Measurements from ENCODE around the gene ETV3.

GRCh38 chr1:157181258-157181657, 43.1 kb upstream of the ETV3 start:
- TF ChIP-seq CTCF (conservative IDR thresholded peaks at IDR 0.05) (no peak), EZH2 (IDR thresholded peaks at IDR 0.05; ENCODE audit: low read depth) (no peak)
